Stimulated activated CD8-positive, alpha-beta memory T cell treated with anti-CD3 and anti-CD28 coated beads, Interleukin-4, amount 100 ng/mL, for 4 hours (primary cell): ENCODE data around the gene C10orf105.

Source experiments
- DNase-seq, 2 donors: peaks; one replicate each; pipeline ENCODE4 v3.0.0-alpha.2; 2020; ENCODE audit warnings: low read depth in 2 of 2, low spot score in 1 of 2

The C10orf105 gene

DNA sequence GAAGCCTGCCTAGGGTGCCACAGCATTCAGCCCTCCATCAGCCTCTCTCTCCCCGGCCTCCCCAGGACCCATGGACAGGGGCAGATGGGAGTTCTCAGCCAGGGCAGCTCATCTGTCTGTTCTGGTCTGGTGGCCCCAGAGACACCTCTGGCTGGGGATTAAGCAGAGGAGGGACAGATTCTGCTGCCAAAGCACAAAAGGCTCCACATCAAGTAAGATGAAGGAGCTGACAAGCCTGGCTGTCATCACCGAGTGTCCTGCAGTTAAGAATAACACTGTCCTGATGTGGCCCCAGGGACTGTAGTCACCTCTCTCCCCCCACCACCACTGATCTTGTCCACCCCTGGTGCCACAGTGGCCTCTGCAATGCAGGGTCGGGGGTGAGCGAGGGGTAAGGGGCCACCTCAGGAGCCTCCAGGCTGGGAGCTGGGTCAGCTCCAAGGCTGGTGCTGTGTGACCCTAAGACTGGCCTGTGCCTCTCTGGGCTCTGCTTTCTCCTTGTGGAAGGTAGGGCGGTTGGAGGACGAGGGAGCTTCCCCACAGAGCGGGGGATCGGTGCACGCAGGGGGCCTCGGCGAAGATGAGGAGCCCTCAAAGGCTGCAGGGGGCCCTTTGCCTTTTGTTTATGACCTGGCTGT is 18.7 kb downstream of the C10orf105 start:
- DNase-seq = no peak

DNA sequence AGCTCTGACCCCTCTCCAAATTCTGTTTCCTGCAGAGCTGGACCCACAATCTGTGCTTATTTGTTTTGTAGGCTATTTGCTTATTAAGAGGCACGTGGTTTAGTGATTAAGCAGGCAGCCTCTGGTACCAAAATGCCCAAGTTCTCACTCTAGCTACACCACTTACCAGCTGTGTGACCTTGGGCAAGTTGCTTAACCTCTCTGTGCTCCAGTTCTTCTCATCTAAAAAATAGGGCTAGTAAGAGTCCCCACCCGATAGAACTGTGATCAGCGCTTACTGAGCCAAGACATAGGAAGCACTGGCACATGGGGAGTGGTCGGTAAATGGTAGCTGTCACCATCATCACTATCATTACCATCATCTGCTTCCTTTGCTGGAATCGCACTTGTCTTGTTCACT is 20.8 kb downstream of the C10orf105 start:
- DNase-seq = no peak

DNA sequence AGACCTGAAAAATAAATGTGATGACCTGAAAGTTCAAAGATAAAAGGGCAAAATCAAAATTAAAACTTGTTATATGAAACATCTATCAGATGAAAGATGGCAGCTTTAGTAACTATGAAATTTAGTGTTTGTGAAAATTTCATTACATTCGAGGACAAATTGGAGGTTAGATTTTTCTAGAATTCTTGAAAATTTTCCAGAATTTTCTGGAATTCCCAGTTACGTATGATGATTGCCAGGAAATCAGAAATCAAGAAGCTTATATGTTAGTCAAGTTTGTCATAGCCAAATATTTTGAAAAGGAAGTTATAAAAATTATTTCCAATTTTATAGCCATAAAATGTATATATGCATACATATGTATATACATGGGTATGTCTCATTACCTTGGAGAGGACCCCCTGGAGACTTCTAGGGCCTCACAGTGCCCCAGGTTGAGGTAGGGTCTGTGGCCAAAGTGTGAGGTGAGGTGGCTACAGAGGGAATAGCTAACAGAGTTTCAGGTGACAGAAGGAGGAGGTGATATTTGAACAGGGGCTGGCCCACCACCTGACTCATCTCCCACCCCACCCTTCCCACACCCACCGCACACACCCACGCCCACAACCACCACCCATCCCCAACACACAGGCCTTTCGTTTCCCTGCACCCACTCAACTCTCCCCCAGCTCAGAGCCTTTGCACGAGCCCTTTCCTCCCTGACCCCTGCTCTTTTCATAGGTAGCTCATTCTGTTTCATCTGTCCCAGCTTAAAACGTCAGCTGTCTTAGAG is 21.5 kb downstream of the C10orf105 start:
- DNase-seq = peak; percentile 25 to 76

DNA sequence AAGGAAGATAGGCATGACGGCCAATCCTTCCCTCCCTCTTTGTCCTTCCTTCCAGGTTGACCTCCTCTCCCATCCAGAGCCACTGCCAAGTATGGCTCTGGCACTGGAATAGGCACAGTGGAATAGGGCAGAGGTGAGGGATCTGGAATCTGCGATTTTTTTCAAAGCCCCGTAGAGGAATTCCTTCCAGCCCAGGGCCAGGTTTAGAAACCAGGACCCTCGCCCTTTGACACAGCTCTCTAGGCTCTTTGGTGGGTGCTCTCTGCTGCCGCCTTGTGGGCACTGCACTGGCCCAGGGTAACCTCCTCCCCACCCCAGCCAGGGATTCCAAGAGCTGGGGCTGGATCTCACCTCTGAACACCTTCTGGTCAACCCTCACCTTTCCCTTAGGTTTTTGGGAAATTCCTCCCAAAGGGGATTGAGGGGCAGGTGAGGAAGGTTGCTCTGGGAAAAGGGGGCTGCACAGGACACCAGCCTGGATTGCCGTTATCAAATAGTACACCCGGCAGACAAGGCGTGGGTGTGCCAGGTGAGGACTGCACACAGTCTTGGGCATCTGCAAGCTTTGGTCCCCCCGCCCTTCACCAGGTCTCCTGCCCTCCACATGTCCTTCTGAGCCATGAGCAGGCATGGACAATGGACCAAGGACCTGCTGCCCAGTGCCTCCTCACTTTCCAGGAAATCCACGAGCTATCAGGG is 22.8 kb downstream of the C10orf105 start:
- DNase-seq = peak; percentile 15 to 52

DNA sequence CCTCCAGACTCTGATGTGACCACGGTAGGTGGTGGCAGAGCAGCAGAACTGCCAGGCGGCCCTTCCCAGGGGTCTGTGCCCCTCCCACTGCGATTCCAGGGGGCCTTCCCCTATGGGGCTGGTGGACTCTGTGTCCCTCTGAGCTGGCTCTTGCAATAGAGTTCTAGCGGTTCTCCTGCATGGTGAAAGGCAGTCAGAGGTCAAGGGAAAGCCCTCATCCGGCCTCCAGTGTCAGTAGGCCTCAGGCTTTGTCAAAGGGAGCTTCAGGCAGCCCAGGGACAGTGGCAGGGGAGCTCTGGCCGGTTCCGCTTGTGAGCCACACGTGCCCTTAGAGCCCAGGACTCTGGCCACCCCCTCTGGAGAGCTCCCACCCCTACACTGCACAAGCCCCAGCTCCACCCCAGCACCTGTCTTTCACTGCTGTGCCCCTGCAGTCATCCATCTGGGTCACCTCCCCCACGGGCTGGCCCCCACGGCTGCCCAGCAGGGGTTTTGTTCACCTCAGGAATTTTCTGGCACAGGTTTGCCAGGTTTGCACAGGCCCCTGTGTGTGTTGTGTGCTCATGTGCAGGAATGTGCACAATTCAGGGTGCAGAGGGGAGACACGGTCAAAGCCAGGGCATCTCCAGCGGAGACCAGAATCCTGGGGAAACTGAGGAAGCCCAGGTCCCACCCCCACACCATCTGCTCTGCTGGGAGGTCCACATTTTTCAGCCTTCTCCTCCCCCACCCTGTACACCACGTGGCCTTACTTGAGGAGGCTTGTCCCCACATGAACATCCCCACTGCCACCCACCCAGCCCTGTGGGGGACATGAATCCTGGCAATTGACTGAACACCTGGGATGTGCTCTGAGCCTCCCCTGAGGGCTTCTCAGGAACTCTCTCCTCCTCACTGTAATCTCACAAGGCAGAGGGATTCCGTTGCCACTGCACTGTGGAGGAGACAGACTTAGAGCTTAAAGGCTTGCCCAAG is 23.8 kb downstream of the C10orf105 start:
- no peak for DNase-seq

DNA sequence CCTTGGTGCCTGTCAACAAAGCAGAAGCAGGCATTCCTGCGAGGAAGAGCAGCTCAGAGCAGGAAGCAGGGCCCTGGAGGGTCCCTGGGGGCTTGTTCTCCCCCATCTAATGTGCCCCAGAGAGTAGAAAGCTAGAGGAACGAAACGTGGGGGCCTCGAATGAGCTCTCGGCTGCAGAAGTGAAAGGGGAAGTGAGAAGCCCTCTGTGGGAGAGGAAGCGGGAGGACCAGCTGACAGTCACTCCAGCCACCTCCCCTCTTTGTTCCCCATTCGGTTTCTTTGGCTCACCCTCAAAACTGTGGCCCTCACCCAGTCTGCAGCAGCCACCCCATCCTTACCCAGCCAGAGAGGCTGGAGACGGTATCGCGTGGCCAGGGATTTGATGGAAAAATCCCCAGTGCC is 25.0 kb downstream of the C10orf105 start:
- DNase-seq = peak in 1 of 2 donors; percentile 25

DNA sequence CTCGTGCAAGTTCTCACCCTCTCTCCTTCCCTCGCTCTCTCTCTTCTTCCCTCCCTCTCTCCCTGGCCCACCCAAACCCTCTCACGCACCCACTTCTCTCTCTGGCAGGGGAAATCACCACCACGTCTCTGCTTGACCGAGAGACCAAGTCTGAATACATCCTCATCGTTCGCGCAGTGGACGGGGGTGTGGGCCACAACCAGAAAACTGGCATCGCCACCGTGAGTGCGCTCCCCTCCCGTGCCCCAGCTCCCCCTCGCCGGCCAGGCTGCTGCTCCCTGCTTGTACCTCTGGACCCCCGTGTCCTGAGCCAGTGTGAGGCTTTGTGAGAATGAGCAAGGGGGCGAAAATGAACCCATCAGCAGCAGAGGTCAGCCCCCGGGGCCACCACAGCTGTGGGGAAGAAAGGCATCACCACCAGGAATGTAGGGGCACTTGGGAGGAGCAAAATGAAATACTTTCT is 25.5 kb downstream of the C10orf105 start:
- no peak for DNase-seq

DNA sequence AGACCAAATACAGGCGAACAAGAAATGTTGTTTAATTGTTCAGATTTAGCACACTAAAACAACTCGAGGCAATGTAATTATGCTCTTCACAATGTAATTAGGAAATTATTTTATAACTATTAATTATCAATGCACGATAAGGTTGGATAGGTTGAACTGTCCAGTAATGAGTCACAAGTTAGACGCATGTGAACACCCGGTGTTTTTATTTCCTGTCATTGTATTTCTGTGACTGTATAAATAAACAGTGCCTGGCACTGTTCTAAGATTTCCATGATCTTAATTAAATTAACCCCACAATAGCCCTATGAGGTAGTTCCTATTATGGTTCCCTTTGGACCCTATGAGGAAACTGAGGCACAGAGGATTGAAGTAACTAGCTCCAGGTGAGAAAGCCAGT is 26.2 kb downstream of the C10orf105 start:
- no peak for DNase-seq

DNA sequence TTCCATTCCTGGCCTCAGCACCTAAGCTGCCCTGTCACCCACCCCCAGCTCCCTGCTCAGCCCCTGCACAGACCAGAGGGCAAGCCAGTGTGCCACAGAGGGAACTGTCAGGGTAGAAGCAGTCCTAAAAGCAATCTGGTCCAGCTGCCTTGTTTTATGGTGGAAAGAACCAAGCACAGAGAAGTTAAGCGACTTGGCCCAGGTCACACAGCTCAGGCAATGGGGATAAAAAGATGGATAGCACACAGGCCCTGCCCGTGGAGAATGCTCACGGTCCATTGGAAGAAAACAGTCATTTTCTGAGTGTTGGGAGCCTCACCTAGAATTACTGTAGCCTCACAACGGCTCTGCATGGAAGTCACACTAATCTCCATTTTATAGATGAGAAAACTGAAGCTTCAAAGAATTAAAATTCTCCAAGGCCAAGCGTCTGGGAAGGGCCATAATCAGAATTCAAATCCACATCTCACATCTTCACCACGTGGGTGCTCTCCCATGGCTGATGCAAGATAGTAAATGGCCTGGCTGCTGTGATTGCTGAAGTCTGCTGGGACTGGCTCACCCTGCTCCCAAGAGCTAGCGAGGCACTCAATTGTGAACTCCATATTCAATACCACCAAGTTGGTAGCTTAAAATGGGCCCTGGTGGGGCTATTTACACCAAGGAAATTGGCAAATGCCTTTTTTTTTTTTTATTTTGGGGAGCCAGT is 26.8 kb downstream of the C10orf105 start:
- no peak for DNase-seq

DNA sequence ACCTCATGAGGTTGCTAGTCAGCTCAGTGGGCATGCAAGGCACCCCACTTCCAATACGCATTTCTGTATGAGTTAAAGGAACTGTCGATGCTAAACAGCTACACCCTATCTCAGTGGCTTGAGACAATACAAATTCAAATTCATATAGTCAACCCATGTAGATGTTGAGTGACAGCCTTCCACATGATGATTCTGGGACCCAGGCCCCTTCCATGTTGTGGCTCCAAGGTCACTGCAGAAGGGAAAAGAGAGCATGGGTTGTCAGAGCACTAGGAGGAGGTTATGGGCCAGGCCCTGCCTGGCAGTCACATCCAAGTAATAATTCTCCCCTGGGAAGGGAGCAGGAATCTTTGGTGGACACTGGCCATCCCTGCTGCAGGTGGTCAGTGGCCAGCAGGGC is 28.2 kb downstream of the C10orf105 start:
- no peak for DNase-seq

DNA sequence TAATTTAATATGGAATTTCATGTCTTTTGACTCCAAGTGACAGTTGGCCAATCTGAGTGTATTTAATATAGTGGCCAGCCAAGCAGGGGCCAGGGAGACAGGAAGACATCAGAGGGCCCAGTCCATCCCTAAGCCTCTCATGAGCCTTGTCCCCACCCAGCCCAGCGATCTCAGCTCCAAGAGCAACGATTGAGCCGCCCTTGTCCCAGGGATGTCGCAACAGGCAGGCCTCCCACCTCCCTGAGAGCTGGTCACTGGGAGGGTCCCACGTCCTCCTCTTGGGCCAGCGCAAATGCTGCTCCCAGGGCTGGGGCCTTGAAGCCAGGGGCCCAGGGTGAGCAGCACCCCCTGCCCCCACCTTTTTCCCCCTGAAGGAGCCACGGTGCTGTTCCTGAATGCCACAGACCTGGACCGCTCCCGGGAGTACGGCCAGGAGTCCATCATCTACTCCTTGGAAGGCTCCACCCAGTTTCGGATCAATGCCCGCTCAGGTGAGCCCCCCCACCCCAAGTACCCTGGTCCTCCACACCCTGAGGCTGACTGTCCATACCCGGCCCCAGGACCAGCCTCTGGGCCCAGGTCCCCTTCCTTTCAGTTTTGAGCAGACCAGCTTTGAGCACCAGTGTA is 29.4 kb downstream of the C10orf105 start:
- DNase-seq = no peak

DNA sequence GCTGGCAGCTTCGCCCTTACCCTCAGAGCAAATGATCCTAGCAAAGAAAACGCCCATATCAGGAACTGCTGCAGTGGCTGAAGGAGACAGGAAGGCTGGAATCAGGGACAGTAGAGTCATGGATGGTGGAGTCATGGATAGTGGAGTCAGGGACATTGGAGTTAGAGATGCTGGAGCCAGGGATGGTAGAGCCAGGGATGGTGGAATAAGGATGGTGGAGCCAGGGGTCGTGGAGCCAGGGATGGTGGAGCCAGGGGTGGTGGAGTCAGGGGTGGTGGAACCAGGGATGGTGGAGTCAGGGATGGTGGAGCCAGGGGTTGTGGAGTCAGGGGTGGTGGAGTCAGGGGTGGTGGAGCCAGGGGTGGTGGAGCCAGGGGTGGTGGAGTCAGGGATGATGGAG is 31.3 kb downstream of the C10orf105 start:
- DNase-seq = no peak

DNA sequence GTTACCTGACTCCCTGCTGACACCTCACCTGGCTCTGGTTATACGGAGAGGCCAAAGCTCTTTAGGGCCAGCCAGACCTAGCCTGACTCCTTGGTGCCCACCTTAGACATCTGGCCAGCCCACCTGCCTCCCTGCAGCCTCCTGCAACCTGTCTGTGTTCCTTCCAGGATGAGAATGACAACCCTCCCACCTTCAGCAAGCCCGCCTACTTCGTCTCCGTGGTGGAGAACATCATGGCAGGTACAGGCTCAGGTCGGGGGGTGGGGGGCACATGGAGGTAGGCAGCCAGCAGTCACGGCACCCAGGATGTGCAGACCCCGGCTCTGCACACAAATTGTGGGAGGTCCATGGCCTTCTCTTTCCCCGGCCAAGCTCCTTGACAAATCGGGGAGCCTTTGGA is 32.1 kb downstream of the C10orf105 start:
- DNase-seq = no peak

DNA sequence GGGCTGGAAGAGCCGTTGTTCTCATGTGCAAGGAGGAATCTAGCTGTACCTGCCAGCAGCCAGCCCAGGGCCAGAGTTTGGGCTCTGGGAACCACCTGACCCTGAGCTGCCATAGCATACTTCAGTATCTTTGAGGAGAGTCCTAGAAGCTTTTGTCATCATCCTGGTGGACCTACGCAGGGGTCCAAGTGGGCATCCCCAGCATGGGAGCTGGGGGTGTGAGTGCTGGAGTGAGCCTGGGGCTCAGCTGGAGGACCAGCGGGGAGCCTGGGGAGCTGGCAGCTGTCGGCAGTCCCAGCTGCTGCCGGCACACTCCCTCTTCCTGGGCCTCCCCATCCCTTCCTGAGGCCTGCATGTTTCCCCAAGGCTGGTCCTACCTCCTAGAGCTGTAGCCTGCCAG is 32.5 kb downstream of the C10orf105 start:
- DNase-seq = no peak

DNA sequence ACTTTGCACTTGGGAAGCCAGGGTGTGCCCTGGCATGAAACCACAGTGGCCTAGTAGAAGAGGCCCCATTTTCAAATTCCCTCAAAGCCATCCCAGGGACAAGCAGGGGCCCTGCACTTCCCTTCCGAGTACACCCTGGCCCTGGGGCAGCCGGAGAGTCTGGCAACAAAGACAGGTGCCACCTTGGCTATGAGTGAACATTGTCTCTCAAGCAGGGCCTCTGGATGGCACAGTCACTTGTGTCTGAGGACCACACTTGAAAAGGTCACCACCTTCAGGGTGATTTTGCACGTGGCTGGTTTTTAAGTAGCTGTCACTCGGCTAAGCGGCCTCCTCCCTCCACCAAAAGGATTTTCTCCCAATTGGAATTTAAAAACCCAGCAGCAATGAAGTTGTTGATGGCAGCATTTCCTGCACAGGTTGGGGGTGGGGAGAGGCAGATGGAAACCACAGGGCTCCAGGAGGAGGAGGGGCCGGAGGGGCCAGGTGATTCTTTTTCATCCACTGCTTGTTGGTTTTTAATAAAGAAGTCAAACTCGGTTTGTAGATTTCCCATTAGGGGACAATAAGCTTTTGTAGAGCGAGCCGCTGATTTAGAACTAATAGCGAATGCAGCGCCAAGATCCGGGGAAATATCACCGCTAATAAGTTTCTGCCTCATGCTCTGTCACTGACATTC is 33.9 kb downstream of the C10orf105 start:
- DNase-seq = no peak

DNA sequence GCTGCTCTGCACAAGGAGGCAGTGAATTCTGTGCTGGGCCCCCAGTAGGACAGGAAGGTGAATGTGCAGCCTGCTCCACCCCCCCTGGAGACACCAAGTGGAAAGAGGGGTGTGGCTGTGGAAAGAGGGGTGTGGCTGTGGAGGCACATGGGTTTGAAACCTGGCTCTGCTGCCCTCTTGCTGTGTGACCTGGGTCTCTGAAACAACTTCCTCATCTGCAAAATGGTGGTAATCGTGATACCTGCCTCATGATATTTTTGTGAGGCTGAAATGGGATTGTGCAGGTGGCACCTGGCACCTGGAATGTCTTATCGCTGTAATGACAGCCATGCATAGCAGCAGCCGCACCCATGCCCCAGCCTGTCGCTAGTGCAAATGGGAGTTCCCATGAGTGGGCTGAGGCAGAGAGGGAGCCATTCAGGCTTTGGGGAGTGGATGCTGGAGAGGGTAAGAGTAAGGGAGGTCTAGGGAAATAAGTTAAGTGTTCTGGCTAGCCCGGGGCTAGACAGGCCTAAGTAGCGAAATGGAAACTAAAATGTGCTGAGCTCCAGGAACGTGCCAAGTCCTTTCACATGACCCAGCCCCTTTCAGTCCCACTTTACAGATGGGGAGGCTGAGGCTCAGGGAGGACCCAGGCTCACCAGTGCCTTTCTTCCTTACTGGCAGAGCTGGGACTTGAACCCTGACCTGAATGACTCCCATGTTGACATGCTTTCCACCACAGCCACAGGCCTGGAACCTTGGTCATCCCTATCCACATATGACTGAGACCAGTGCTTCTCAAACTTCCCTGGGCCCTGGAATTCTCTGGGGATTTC is 35.0 kb downstream of the C10orf105 start:
- DNase-seq = no peak

DNA sequence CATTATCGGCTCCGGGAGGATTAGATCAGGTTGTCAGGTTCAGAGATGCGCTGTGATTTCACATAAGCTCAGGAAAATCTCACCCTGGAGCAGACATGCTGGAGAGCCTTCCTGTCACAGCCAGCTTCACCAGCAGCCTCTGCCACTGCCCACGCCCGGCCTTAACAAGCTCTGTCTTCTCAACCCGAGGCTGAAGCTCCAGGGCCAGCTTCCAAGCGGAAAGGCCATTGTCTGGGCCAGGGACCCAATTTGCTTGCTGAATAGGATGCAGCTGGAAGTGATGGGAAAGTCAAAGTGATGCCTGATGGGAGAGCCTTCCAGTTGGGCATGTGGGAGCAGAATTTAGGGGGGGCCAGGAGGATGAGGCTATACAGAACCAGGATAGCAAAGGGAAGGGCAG is 36.3 kb downstream of the C10orf105 start:
- DNase-seq = no peak

DNA sequence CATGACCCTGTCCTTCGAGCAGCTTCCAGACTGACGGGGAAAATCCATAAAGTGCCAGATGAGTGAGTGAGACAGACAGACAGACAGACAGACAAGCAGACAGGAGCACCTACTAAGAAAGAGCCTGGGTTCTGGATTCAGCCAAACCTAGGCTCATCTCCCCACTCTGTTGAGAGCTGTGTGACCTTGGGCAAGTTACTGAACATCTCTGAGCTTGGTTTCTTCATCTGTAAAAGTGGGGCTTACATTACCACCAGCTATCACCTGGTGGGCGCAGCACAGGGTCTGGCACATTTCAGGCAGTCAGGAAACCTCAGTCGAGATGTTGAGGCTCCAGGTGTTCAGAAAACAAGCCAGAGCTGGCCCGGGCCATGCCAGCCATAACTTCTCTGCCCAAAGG is 37.6 kb downstream of the C10orf105 start:
- no peak for DNase-seq

DNA sequence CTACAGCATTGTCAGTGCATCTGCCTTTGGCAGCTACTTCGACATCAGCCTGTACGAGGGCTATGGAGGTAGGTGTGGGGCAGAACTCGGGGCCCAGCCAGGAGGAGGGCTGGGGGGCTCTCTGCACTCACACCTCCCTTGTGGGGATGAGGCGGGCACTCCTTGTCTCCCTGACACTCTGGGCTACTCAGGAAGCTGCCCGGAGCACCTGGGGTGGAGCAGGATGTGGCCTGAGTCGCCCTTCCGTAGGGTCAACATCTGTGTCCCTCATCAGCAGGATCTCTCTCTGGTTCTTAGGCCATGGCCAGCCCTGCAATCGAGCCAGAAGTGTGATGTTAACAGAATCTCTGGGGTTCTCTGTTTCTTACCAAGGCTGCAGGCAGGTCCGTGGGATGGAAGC is 40.2 kb downstream of the C10orf105 start:
- no peak for DNase-seq
